GM12891 (cell line): Measurements from ENCODE around the gene C3orf20.

ENCODE experiments used
- DNase-seq: peaks from one replicate; pipeline ENCODE4 v3.0.0; 2011; ENCODE audit warnings: low spot score; ENCODE audit not compliant: insufficient read length
- FAIRE-seq: peaks from 2 replicates; lab custom pipeline; 2011; peaks lifted over from hg19 to GRCh38; lab: Jason Lieb, UNC
- PAX5 ChIP-seq: IDR thresholded peaks from 2 replicates; pipeline ENCODE4 v1.6.1; 2011; ENCODE audit warnings: low read length, moderate library complexity, mild to moderate bottlenecking; ENCODE audit not compliant: insufficient read depth, severe bottlenecking
- POLR2A ChIP-seq: IDR thresholded peaks from 2 replicates; pipeline ENCODE4 v1.6.1; 2011; ENCODE audit warnings: low read depth, low read length, control low read depth
- POLR2AphosphoS5 ChIP-seq: IDR thresholded peaks from 2 replicates; pipeline ENCODE4 v1.6.1; 2011; ENCODE audit warnings: low read depth, low read length, control low read depth
- POU2F2 ChIP-seq: IDR thresholded peaks from 2 replicates; pipeline ENCODE4 v1.6.1; 2011; ENCODE audit warnings: low read depth, mild to moderate bottlenecking, control low read depth, low read length, moderate library complexity
- SPI1 ChIP-seq: IDR thresholded peaks from 2 replicates; pipeline ENCODE4 v1.6.1; 2011; ENCODE audit warnings: low read depth, low read length, control low read depth
- TAF1 ChIP-seq: IDR thresholded peaks from 2 replicates; pipeline ENCODE4 v1.6.1; 2011; ENCODE audit warnings: low read depth, low read length, control low read depth

C3orf20 gene

GRCh38 chr3:14717307-14717706 is 42.4 kb downstream of the C3orf20 start:
- FAIRE-seq: no peak
- no peak for DNase-seq

DNA sequence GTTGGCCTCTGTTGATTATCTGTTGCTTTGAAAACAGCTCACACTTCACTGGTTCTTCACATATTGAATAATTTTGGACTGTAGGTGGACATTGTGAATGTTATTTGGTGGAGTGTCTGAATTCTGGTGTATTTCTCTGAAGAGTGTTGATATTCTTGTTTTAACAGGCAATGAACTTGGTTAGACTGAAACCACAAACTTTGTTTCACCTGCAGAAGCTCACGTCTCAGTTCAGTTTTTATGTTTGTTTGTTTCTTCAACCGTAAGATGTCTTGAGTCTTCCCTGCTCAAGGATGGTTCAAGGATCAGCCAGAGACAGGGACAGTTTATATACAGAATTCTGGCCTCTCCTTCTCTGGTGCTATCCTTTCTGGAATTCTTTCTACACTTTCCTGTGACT is 43.6 kb downstream of the C3orf20 start:
- no peak for DNase-seq
- FAIRE-seq: peak; percentile 82
- TF ChIP-seq TAF1 (no peak), POLR2A (no peak), PAX5 (no peak), POLR2AphosphoS5 (no peak), POU2F2 (no peak), SPI1 (peak; percentile 57)

More at GRCh38 chr3:14717307-14717706, 42.4 kb downstream of the C3orf20 start:
- TF ChIP-seq POU2F2 (no peak), PAX5 (no peak)

DNA sequence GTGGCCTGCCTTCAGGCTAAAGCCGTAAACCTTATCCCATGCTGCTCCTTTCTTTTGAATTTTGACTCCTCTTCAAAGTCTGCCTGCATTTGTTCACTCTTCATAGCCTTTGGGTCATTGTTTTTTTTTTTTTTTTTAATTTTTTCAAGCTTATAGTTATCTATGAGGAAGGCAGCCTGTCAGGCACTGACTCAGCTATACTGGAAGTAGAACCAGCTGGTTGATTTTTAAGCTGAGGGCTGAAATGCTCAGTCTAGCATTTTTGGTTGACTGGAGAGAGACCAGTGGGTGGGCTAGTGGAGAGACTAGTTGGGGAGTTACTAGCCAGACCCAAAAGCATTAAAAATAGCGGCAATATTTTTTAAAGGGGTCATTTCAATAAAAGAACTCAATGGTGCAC is 44.1 kb downstream of the C3orf20 start:
- DNase-seq (no peak), FAIRE-seq (no peak)
- TF ChIP-seq POLR2AphosphoS5: no peak

- DNase-seq (no peak), FAIRE-seq (peak; percentile 79)
- TF ChIP-seq SPI1 (peak; percentile 93), TAF1 (no peak)
These were observed 46.4 kb downstream of the C3orf20 start for GRCh38 chr3:14721126-14721864.

DNA sequence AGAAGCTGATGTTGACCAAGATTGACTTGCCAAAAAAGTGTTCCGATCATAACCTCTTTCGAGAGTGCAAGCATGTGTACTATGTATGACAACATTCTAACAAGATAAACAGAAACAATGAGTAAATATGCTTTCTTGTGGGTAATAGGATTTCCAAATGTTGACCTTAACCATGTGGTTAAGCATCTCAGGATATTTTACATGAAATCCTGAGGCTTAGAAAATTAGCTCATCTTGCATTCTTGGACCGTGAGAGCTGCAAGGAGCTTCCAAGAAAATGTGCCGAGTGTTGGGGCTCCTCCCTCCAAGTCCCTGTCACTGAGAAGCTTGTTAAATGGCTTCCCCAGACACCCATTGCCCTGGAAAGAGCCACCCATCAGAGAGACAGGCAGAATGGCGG is 50.1 kb downstream of the C3orf20 start:
- TF ChIP-seq PAX5 (no peak), SPI1 (no peak), TAF1 (no peak), POLR2A (no peak), POLR2AphosphoS5 (no peak), POU2F2 (no peak)
- no peak for DNase-seq
- no peak for FAIRE-seq

- FAIRE-seq (no peak), DNase-seq (no peak)
These were observed 50.9 kb downstream of the C3orf20 start for GRCh38 chr3:14725564-14726440.

DNA sequence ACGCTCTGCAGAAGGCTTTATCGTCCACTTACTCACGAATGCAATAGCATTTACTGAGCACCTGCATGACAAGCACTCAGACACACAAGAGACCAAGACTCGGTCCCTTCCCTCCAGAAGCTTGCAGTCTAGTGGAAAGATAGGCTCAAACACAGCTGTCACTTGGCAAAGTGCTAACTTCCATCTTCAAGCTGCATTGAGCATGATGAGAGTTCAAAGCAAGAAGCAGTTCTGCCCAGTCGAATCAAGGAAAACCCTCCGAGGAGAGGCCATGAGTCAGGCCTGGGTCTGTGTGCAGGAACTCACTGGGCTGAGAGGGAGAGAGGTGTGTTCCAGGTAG is 51.5 kb downstream of the C3orf20 start:
- no peak for FAIRE-seq
- no peak for DNase-seq
- TF ChIP-seq POLR2AphosphoS5 (no peak), TAF1 (no peak), PAX5 (no peak), SPI1 (no peak), POU2F2 (no peak), POLR2A (no peak)

More at GRCh38 chr3:14725564-14726440, 50.9 kb downstream of the C3orf20 start:
- TF ChIP-seq PAX5: no peak
- TF ChIP-seq POLR2A: no peak
- no peak for TF ChIP-seq POLR2AphosphoS5
- TF ChIP-seq POU2F2: no peak
- TF ChIP-seq SPI1: no peak
- no peak for TF ChIP-seq TAF1

DNA sequence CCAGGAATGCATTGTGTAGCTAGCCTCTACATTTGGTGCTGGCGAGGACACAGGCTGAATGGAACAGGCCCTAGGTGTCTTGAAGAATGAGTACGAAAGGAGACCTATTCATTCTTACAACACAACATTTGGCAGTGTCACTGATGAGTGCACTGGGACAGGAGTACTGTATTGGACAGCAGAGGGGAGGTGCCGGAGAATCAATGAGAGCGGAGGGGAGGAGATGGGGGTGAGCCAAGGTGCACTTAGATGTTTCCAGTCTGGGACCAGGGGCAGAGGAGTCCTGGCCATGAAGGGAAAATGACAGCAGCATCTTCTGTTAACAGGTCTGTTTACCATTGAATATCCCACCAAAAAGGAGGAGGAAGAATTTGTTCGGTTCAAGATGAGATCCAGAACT is 53.2 kb downstream of the C3orf20 start:
- TF ChIP-seq TAF1 (no peak), POLR2A (no peak), SPI1 (no peak), POLR2AphosphoS5 (no peak), PAX5 (no peak), POU2F2 (no peak)
- no peak for FAIRE-seq
- no peak for DNase-seq

DNA sequence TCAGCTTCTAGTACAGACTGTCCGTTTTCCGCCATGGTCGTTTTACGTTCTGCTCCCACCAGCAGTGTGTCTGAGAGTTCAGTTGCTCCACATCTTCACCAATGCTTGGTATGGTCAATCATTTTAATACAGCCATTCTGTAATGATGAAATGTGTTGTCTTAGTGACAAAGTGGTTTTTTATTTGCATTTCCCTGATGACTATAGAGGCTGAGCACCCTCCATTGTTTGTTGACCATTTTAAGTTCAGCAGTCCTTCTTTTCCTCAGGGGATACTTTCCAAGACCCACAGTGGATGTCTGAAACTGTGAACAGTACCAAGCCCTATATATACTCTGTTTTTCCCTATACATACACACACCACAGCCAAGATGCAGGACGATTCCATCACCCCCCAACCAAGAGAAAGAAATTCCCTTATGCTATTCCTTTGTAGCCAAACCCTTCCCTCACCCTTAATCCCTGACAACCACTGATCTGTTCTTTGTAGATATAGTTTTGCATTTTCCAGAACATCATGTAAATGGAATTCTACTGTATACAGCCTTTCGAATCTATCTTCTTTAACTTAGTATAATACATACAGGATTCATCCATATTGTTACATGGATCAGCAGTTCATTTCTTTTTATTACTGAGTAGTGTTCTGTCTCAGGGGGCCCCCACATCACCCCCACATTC is 55.9 kb downstream of the C3orf20 start:
- DNase-seq (no peak), FAIRE-seq (no peak)
- TF ChIP-seq SPI1: no peak
- TF ChIP-seq PAX5: no peak
- TF ChIP-seq POLR2AphosphoS5: no peak
- TF ChIP-seq POU2F2: no peak
- TF ChIP-seq POLR2A: no peak
- TF ChIP-seq TAF1: no peak

DNA sequence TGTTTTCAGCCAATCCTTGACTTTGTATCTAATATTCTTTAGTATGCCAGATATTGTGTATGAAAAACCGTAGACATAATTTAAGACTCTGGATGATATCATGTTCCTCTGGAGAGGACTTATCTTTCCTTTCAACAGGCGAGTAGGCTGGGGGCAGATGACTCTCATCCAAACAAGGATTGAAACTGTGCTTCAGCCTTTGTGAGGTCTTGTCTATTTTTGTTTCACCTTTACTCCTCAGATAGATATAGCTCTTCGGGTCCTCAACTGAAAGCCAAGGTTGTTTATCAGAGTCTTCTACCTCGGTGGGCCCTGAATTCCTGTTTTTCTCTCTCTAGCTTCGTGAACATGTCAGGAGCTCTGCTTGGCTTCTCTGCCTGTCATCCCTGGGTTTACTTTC is 66.0 kb downstream of the C3orf20 start:
- DNase-seq (no peak), FAIRE-seq (no peak)
- TF ChIP-seq TAF1 (no peak), SPI1 (no peak), POU2F2 (no peak), PAX5 (no peak), POLR2A (no peak), POLR2AphosphoS5 (no peak)
